PFSK-1 (cell line): Measurements from ENCODE around the gene UBA52.

Source experiments
- POLR2AphosphoS5 ChIP-seq: IDR thresholded peaks from 2 replicates; pipeline ENCODE4 v1.6.1; 2012; ENCODE audit warnings: low read depth, mild to moderate bottlenecking, control low read depth, low read length, moderate library complexity
- REST ChIP-seq, 2 experiments: IDR thresholded peaks; 2 replicates each; pipeline versions ENCODE4 v1.6.1 to v1.8.0; 2011 to 2012; ENCODE audit warnings: low read depth in 2 of 2, low read length in 2 of 2, control low read depth in 1 of 2, inconsistent platforms in 1 of 2, mild to moderate bottlenecking in 1 of 2, moderate library complexity in 1 of 2; ENCODE audit not compliant: insufficient read depth in 1 of 2
- SIN3A ChIP-seq: IDR thresholded peaks from 2 replicates; pipeline ENCODE4 v1.6.1; 2012; ENCODE audit warnings: mild to moderate bottlenecking, low read length, moderate library complexity, borderline replicate concordance; ENCODE audit not compliant: insufficient read depth
- TAF1 ChIP-seq: IDR thresholded peaks from 2 replicates; pipeline ENCODE4 v1.6.1; 2012; ENCODE audit warnings: low read length, control low read depth, borderline replicate concordance; ENCODE audit not compliant: insufficient read depth

- no peak for TF ChIP-seq TAF1
- no peak for TF ChIP-seq SIN3A
- no peak for TF ChIP-seq POLR2AphosphoS5
- no peak for TF ChIP-seq REST (IDR thresholded peaks at IDR 0.05; ENCODE audit: insufficient read depth in 1 of 2, low read depth in 2 of 2, low read length in 2 of 2)
Measured at GRCh38 chr19:18605196-18605545, 33.5 kb downstream of the UBA52 start.
